GM21423 (cell line): ENCODE results near the gene CDK5.

Experiments used
- ATAC-seq: cut with Tn5 transposase; IDR thresholded peaks from one replicate; pipeline ENCODE4 v1.9.1; 2021; ENCODE audit warnings: mild to moderate bottlenecking, moderate library complexity; ENCODE audit not compliant: unreplicated experiment

The CDK5 gene

GRCh38 chr7:151074817-151075661 is 17.3 kb upstream of the CDK5 start:
- ATAC-seq = no peak

GRCh38 chr7:151073990-151074389 is 16.3 kb upstream of the CDK5 start:
- ATAC-seq = no peak

GRCh38 chr7:151071032-151071866 is 13.6 kb upstream of the CDK5 start:
- ATAC-seq = no peak

- ATAC-seq = no peak
Measured at GRCh38 chr7:151070574-151070960, 12.9 kb upstream of the CDK5 start.

GRCh38 chr7:151069841-151070573 is 12.3 kb upstream of the CDK5 start:
- no peak for ATAC-seq

- no peak for ATAC-seq
Measured at GRCh38 chr7:151068069-151068773, 10.5 kb upstream of the CDK5 start.

GRCh38 chr7:151066273-151066974 is 8.7 kb upstream of the CDK5 start:
- no peak for ATAC-seq

- no peak for ATAC-seq
Measured at GRCh38 chr7:151065516-151065915, 7.8 kb upstream of the CDK5 start.

- ATAC-seq = no peak
Measured at GRCh38 chr7:151064993-151065392, 7.3 kb upstream of the CDK5 start.

- no peak for ATAC-seq
Measured at GRCh38 chr7:151064454-151064853, 6.8 kb upstream of the CDK5 start.

- ATAC-seq = no peak
Measured at GRCh38 chr7:151063212-151063561, 5.5 kb upstream of the CDK5 start.

- ATAC-seq = no peak
Measured at GRCh38 chr7:151062399-151063211, 4.9 kb upstream of the CDK5 start.

GRCh38 chr7:151062111-151062398 is 4.4 kb upstream of the CDK5 start:
- no peak for ATAC-seq

- no peak for ATAC-seq
Measured at GRCh38 chr7:151061213-151062110, 3.8 kb upstream of the CDK5 start.

GRCh38 chr7:151060416-151061212 is 2.9 kb upstream of the CDK5 start:
- no peak for ATAC-seq

- no peak for ATAC-seq
Measured at GRCh38 chr7:151060113-151060415, 2.4 kb upstream of the CDK5 start.

GRCh38 chr7:151059367-151060112 is 1.8 kb upstream of the CDK5 start, which contains the start of gene SLC4A2:
Gene SLC4A2 (plus strand): TSS chr7:151059589. CDS start chr7:151061988, 2,399 bp downstream.
- ATAC-seq = peak; percentile 24
